Measurements from ENCODE around the gene YES1.

YES1 gene

DNA sequence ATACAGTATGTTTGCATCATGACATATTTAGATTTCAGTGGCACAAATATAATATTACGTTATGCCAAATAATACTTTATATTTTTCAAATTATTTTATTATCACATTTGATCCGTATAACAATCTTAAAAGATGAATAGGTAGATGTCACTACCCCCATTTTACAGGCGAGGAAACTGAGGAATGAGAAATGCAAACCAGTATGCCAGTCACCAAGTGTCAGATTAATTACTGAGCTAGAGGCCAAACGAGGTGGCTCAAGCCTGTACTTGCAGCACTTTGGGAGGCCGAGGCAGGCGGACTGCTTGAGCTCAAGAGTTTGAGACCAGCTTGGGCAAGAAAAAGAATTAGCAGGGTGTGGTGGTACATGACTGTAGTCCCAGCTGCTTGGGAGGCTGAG lies 17.4 kb upstream of the YES1 start:
- Histone ChIP-seq H2AFZ (ENCODE audit: low read depth, low read length) (no peak overlapping the region), H3K9me3 (ENCODE audit: insufficient read depth, low read length) (no peaks in the 10 kb centered on the region), H3K36me3 (replicated peaks; ENCODE audit: low read depth, low read length) (no peaks in the 10 kb centered on the region), H3K4me1 (ENCODE audit: low read length) (no peaks in the 10 kb centered on the region), H3K79me2 (ENCODE audit: low read length) (no peaks in the 10 kb centered on the region), H4K20me1 (ENCODE audit: insufficient read depth, low read length) (no peaks in the 10 kb centered on the region), H3K27me3 (ENCODE audit: low read depth, low read length) (0 out of 2 replicates have a peak, but pooled peaks cover 4% of the 10 kb centered on the region), H3K4me3 (ENCODE audit: low read length) (no peak overlapping the region), H3K4me2 (ENCODE audit: low read length) (no peak overlapping the region), H3K9ac (ENCODE audit: low read length) (no peak overlapping the region), H3K27ac (ENCODE audit: low read length) (no peak overlapping the region)
- TF ChIP-seq EZH2phosphoT487 (IDR thresholded peaks at IDR 0.05; ENCODE audit: low read depth) = no peak
- TF ChIP-seq, protein P1, sequence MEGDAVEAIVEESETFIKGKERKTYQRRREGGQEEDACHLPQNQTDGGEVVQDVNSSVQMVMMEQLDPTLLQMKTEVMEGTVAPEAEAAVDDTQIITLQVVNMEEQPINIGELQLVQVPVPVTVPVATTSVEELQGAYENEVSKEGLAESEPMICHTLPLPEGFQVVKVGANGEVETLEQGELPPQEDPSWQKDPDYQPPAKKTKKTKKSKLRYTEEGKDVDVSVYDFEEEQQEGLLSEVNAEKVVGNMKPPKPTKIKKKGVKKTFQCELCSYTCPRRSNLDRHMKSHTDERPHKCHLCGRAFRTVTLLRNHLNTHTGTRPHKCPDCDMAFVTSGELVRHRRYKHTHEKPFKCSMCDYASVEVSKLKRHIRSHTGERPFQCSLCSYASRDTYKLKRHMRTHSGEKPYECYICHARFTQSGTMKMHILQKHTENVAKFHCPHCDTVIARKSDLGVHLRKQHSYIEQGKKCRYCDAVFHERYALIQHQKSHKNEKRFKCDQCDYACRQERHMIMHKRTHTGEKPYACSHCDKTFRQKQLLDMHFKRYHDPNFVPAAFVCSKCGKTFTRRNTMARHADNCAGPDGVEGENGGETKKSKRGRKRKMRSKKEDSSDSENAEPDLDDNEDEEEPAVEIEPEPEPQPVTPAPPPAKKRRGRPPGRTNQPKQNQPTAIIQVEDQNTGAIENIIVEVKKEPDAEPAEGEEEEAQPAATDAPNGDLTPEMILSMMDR (IDR thresholded peaks at IDR 0.05; ENCODE audit: low read depth, low read length) = no peak

DNA sequence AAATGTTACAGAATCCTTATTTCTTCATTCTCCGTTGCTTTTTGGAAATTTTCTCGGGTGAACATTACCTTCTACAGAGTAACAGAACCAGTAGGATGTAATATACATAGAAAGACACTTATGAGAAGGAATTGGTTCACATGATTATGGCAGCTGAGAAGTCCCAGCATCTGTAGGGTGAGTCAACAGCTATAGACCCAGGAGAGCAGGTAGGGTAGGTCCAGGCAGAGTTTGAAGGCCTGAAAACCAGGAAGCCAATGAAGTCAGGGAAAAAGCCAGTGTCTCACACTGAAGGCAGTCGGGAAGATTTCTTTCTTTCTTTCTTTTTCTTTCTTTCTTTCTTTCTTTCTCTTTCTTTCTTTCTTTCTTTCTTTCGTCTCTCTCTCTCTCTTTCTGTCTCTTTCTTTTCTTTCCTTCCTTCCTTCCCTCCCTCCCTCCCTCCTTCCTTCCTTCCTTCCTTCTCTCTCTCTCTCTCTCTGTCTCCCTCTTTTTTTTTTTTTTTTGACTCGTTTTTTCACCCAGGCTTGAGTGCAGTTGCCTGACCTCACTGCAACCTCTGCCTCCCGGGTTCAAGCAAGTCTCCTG lies 15.1 kb upstream of the YES1 start:
- H3K4me2 ChIP-seq (ENCODE audit: low read length) = no peak overlapping the region
- no peaks in the 10 kb centered on the region for H4K20me1 ChIP-seq (ENCODE audit: insufficient read depth, low read length)
- H3K4me3 ChIP-seq (ENCODE audit: low read length) = no peak overlapping the region
- H3K27me3 ChIP-seq (ENCODE audit: low read depth, low read length) = peaks cover 11% of the 10 kb centered on the region; the same call in 1 of the 2 replicates
- H3K9me3 ChIP-seq (ENCODE audit: insufficient read depth, low read length) = no peaks in the 10 kb centered on the region
- no peaks in the 10 kb centered on the region for H3K4me1 ChIP-seq (ENCODE audit: low read length)
- no peak overlapping the region for H3K27ac ChIP-seq (ENCODE audit: low read length)
- H3K36me3 ChIP-seq (replicated peaks; ENCODE audit: low read depth, low read length) = no peaks in the 10 kb centered on the region
- H2AFZ ChIP-seq (ENCODE audit: low read depth, low read length) = no peak overlapping the region
- TF ChIP-seq EZH2phosphoT487 (IDR thresholded peaks at IDR 0.05; ENCODE audit: low read depth) = no peak
- TF ChIP-seq, protein P1 (IDR thresholded peaks at IDR 0.05; ENCODE audit: low read depth, low read length) = no peak
- no peak overlapping the region for H3K9ac ChIP-seq (ENCODE audit: low read length)
- no peaks in the 10 kb centered on the region for H3K79me2 ChIP-seq (ENCODE audit: low read length)

DNA sequence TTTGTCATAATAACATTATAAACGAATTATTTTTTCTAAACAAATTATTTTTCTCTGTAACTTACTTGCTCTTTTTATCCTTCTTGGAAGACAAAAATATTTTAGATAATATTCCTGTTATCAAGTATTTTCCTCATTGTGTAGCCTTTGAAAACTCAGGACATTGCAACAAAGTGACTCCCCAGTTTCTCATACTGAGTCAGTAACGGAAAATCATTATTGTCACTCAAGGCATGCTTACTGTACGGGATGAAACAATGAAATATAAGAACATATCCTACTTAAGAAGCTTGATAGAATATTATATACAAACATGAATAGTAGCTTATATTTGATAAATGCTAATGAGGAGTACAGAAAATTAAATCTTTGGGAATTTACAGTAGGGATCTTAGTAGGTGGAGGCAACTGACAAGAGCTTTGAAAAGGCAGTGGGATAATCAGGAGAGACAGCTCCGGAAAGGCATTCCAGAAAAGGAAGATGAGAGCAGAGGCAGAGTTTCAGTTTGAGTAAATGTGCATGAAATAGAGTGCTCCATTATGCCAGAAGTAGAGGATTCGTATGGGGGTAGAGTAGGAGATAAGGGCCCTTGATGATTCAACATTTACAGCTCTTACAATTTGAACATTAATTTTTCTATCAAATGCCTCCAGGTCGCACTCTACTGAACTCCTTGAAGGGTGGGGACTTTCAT lies 14.0 kb upstream of the YES1 start:
- no peaks in the 10 kb centered on the region for H3K79me2 ChIP-seq (ENCODE audit: low read length)
- no peaks in the 10 kb centered on the region for H3K4me1 ChIP-seq (ENCODE audit: low read length)
- H4K20me1 ChIP-seq (ENCODE audit: insufficient read depth, low read length) = no peaks in the 10 kb centered on the region
- H3K9me3 ChIP-seq (ENCODE audit: insufficient read depth, low read length) = no peaks in the 10 kb centered on the region
- H3K4me3 ChIP-seq (ENCODE audit: low read length) = no peak overlapping the region
- H3K27me3 ChIP-seq (ENCODE audit: low read depth, low read length) = peaks cover 11% of the 10 kb centered on the region; the same call in 1 of the 2 replicates
- TF ChIP-seq EZH2phosphoT487 (IDR thresholded peaks at IDR 0.05; ENCODE audit: low read depth) = no peak
- TF ChIP-seq, protein P1 (IDR thresholded peaks at IDR 0.05; ENCODE audit: low read depth, low read length) = no peak
- H2AFZ ChIP-seq (ENCODE audit: low read depth, low read length) = no peak overlapping the region
- no peak overlapping the region for H3K27ac ChIP-seq (ENCODE audit: low read length)
- no peak overlapping the region for H3K4me2 ChIP-seq (ENCODE audit: low read length)
- H3K9ac ChIP-seq (ENCODE audit: low read length) = no peak overlapping the region
- H3K36me3 ChIP-seq (replicated peaks; ENCODE audit: low read depth, low read length) = no peaks in the 10 kb centered on the region

DNA sequence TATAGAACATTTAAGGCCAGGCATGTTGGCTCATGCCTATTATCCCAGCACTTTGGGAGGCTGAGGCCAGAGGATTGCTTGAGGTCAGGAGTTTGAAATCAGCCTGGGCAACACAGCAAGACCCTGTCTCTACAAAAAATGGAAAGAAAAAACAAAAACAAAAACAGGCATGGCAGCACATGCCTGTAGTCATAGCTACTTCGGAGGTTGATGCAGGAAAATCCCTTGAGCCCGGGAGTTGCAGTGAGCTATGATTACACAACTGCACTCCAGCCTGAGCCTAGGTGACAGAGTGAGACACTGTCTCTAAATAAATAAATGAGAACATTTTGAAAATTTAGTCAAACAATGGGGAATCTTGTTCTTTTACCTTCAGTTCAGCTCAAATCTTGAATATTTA lies 12.1 kb upstream of the YES1 start:
- Histone ChIP-seq H3K4me3 (ENCODE audit: low read length) (no peak overlapping the region), H3K36me3 (replicated peaks; ENCODE audit: low read depth, low read length) (no peaks in the 10 kb centered on the region), H3K79me2 (ENCODE audit: low read length) (no peaks in the 10 kb centered on the region), H3K9me3 (ENCODE audit: insufficient read depth, low read length) (no peaks in the 10 kb centered on the region), H3K27ac (ENCODE audit: low read length) (no peak overlapping the region), H4K20me1 (ENCODE audit: insufficient read depth, low read length) (no peaks in the 10 kb centered on the region), H3K27me3 (ENCODE audit: low read depth, low read length) (peaks cover 18% of the 10 kb centered on the region), H2AFZ (ENCODE audit: low read depth, low read length) (no peak overlapping the region), H3K4me2 (ENCODE audit: low read length) (no peak overlapping the region), H3K4me1 (ENCODE audit: low read length) (no peaks in the 10 kb centered on the region), H3K9ac (ENCODE audit: low read length) (no peak overlapping the region)
- TF ChIP-seq EZH2phosphoT487 (IDR thresholded peaks at IDR 0.05; ENCODE audit: low read depth) = no peak
- TF ChIP-seq, protein P1 (IDR thresholded peaks at IDR 0.05; ENCODE audit: low read depth, low read length) = no peak

All from OCI-LY3 (cell line).